Measurements from ENCODE around the gene CTDSP1. TPM values are rescaled to one million over a fixed set of nuclear protein-coding genes. Genes with fewer than 3 reads are reported as not detected.

The CTDSP1 gene
- total and polyA plus RNA-seq, 2 donors: 58.2 to 91.9 TPM

- no peaks in the 10 kb centered on the region for H3K36me3 ChIP-seq (ENCODE audit: control insufficient read depth in 2 of 2, insufficient read depth in 2 of 2, low read length in 1 of 2)
- DNase-seq (ENCODE audit: low read depth in 6 of 9, low spot score in 9 of 9): no peak
- 30% methylated on average over 38 of the region's 38 CpGs for WGBS
- no peak overlapping the region for H3K27ac ChIP-seq (ENCODE audit: low read depth in 1 of 2, low read length in 1 of 2)
- peak overlapping the region; percentile 13 to 16 for H3K4me3 ChIP-seq (ENCODE audit: low read length in 2 of 2)
- H3K27me3 ChIP-seq (ENCODE audit: control insufficient read depth in 2 of 2, insufficient read depth in 1 of 2, low read length in 1 of 2): peaks cover 0 to 22% of the 10 kb centered on the region in 2 donors
- H3K4me1 ChIP-seq (ENCODE audit: control insufficient read depth in 2 of 2, insufficient read depth in 2 of 2, low read length in 2 of 2): peaks cover 2 to 9% of the 10 kb centered on the region in 2 donors
- H3K9me3 ChIP-seq (ENCODE audit: control insufficient read depth in 2 of 2, insufficient read depth in 1 of 2, low read length in 1 of 2): no peaks in the 10 kb centered on the region
Observed at GRCh38 chr2:218387369-218388194, 12.1 kb upstream of the CTDSP1 start.

- WGBS: 94% methylated on average over 17 of the region's 17 CpGs
- no peak for DNase-seq (ENCODE audit: low read depth in 6 of 9, low spot score in 9 of 9)
- Histone ChIP-seq H3K4me3 (ENCODE audit: low read length in 2 of 2) (no peak overlapping the region), H3K27me3 (ENCODE audit: control insufficient read depth in 2 of 2, insufficient read depth in 1 of 2, low read length in 1 of 2) (peaks cover 0 to 22% of the 10 kb centered on the region in 2 donors), H3K9me3 (ENCODE audit: control insufficient read depth in 2 of 2, insufficient read depth in 1 of 2, low read length in 1 of 2) (no peaks in the 10 kb centered on the region), H3K27ac (ENCODE audit: low read depth in 1 of 2, low read length in 1 of 2) (no peak overlapping the region), H3K36me3 (ENCODE audit: control insufficient read depth in 2 of 2, insufficient read depth in 2 of 2, low read length in 1 of 2) (no peaks in the 10 kb centered on the region), H3K4me1 (ENCODE audit: control insufficient read depth in 2 of 2, insufficient read depth in 2 of 2, low read length in 2 of 2) (peaks cover 2 to 16% of the 10 kb centered on the region in 2 donors)
Observed at GRCh38 chr2:218389333-218390150, 10.1 kb upstream of the CTDSP1 start.

GRCh38 chr2:218391202-218391601 is 8.5 kb upstream of the CTDSP1 start:
- DNase-seq (ENCODE audit: low read depth in 6 of 9, low spot score in 9 of 9): no peak
- H3K27ac ChIP-seq (ENCODE audit: low read depth in 1 of 2, low read length in 1 of 2): no peak overlapping the region
- WGBS: 98% methylated on average over 23 of the region's 23 CpGs
- H3K4me3 ChIP-seq (ENCODE audit: low read length in 2 of 2): no peak overlapping the region
- H3K36me3 ChIP-seq (ENCODE audit: control insufficient read depth in 2 of 2, insufficient read depth in 2 of 2, low read length in 1 of 2): no peaks in the 10 kb centered on the region
- H3K4me1 ChIP-seq (ENCODE audit: control insufficient read depth in 2 of 2, insufficient read depth in 2 of 2, low read length in 2 of 2): peaks cover 2 to 29% of the 10 kb centered on the region in 2 donors
- peaks cover 0 to 22% of the 10 kb centered on the region in 2 donors for H3K27me3 ChIP-seq (ENCODE audit: control insufficient read depth in 2 of 2, insufficient read depth in 1 of 2, low read length in 1 of 2)
- peaks cover 0 to 6% of the 10 kb centered on the region in 2 donors for H3K9me3 ChIP-seq (ENCODE audit: control insufficient read depth in 2 of 2, insufficient read depth in 1 of 2, low read length in 1 of 2)

- Histone ChIP-seq H3K27ac (ENCODE audit: low read depth in 1 of 2, low read length in 1 of 2) (no peak overlapping the region), H3K36me3 (ENCODE audit: control insufficient read depth in 2 of 2, insufficient read depth in 2 of 2, low read length in 1 of 2) (no peaks in the 10 kb centered on the region)
Observed at GRCh38 chr2:218392459-218392858, 7.2 kb upstream of the CTDSP1 start.

GRCh38 chr2:218392891-218393462 is 6.7 kb upstream of the CTDSP1 start:
- H3K27ac ChIP-seq (ENCODE audit: low read depth in 1 of 2, low read length in 1 of 2): no peak overlapping the region
- H3K4me1 ChIP-seq (ENCODE audit: control insufficient read depth in 2 of 2, insufficient read depth in 2 of 2, low read length in 2 of 2): peaks cover 14 to 41% of the 10 kb centered on the region in 2 donors
- H3K36me3 ChIP-seq (ENCODE audit: control insufficient read depth in 2 of 2, insufficient read depth in 2 of 2, low read length in 1 of 2): no peaks in the 10 kb centered on the region
- H3K27me3 ChIP-seq (ENCODE audit: control insufficient read depth in 2 of 2, insufficient read depth in 1 of 2, low read length in 1 of 2): peaks cover under 1 to 20% of the 10 kb centered on the region in 2 donors
- 89% methylated on average over 16 of the region's 16 CpGs for WGBS
- peaks cover 0 to 23% of the 10 kb centered on the region in 2 donors for H3K9me3 ChIP-seq (ENCODE audit: control insufficient read depth in 2 of 2, insufficient read depth in 1 of 2, low read length in 1 of 2)
- no peak overlapping the region for H3K4me3 ChIP-seq (ENCODE audit: low read length in 2 of 2)
- no peak for DNase-seq (ENCODE audit: low read depth in 6 of 9, low spot score in 9 of 9)

More at GRCh38 chr2:218392459-218392858, 7.2 kb upstream of the CTDSP1 start:
- Histone ChIP-seq H3K4me3 (ENCODE audit: low read length in 2 of 2) (no peak overlapping the region), H3K9me3 (ENCODE audit: control insufficient read depth in 2 of 2, insufficient read depth in 1 of 2, low read length in 1 of 2) (peaks cover 0 to 19% of the 10 kb centered on the region in 2 donors), H3K4me1 (ENCODE audit: control insufficient read depth in 2 of 2, insufficient read depth in 2 of 2, low read length in 2 of 2) (peaks cover 10 to 40% of the 10 kb centered on the region in 2 donors), H3K27me3 (ENCODE audit: control insufficient read depth in 2 of 2, insufficient read depth in 1 of 2, low read length in 1 of 2) (peaks cover 0 to 20% of the 10 kb centered on the region in 2 donors)
- 96% methylated on average over 5 of the region's 5 CpGs for WGBS
- no peak for DNase-seq (ENCODE audit: low read depth in 6 of 9, low spot score in 9 of 9)

- no peak for DNase-seq (ENCODE audit: low read depth in 6 of 9, low spot score in 9 of 9)
- Histone ChIP-seq H3K27ac (ENCODE audit: low read depth in 1 of 2, low read length in 1 of 2) (no peak overlapping the region), H3K36me3 (ENCODE audit: control insufficient read depth in 2 of 2, insufficient read depth in 2 of 2, low read length in 1 of 2) (no peaks in the 10 kb centered on the region), H3K27me3 (ENCODE audit: control insufficient read depth in 2 of 2, insufficient read depth in 1 of 2, low read length in 1 of 2) (peaks cover 2 to 22% of the 10 kb centered on the region in 2 donors), H3K4me3 (ENCODE audit: low read length in 2 of 2) (no peak overlapping the region), H3K9me3 (ENCODE audit: control insufficient read depth in 2 of 2, insufficient read depth in 1 of 2, low read length in 1 of 2) (peaks cover 0 to 25% of the 10 kb centered on the region in 2 donors), H3K4me1 (ENCODE audit: control insufficient read depth in 2 of 2, insufficient read depth in 2 of 2, low read length in 2 of 2) (peaks cover 18 to 48% of the 10 kb centered on the region in 2 donors)
- WGBS: 72% methylated on average over 8 of the region's 8 CpGs
Observed at GRCh38 chr2:218393750-218394290, 5.8 kb upstream of the CTDSP1 start.

- H3K36me3 ChIP-seq (ENCODE audit: control insufficient read depth in 2 of 2, insufficient read depth in 2 of 2, low read length in 1 of 2): no peaks in the 10 kb centered on the region
- no peak overlapping the region for H3K27ac ChIP-seq (ENCODE audit: low read depth in 1 of 2, low read length in 1 of 2)
- no peak overlapping the region for H3K4me3 ChIP-seq (ENCODE audit: low read length in 2 of 2)
- peaks cover 18 to 54% of the 10 kb centered on the region in 2 donors for H3K4me1 ChIP-seq (ENCODE audit: control insufficient read depth in 2 of 2, insufficient read depth in 2 of 2, low read length in 2 of 2)
- H3K9me3 ChIP-seq (ENCODE audit: control insufficient read depth in 2 of 2, insufficient read depth in 1 of 2, low read length in 1 of 2): peaks cover 0 to 25% of the 10 kb centered on the region in 2 donors
- no peak for DNase-seq (ENCODE audit: low read depth in 6 of 9, low spot score in 9 of 9)
- 90% methylated on average over 13 of the region's 13 CpGs for WGBS
- H3K27me3 ChIP-seq (ENCODE audit: control insufficient read depth in 2 of 2, insufficient read depth in 1 of 2, low read length in 1 of 2): peaks cover 2 to 27% of the 10 kb centered on the region in 2 donors
Observed at GRCh38 chr2:218394298-218395089, 5.2 kb upstream of the CTDSP1 start.

- Histone ChIP-seq H3K27me3 (ENCODE audit: control insufficient read depth in 2 of 2, insufficient read depth in 1 of 2, low read length in 1 of 2) (peaks cover 2 to 27% of the 10 kb centered on the region in 2 donors), H3K4me3 (ENCODE audit: low read length in 2 of 2) (no peak overlapping the region), H3K9me3 (ENCODE audit: control insufficient read depth in 2 of 2, insufficient read depth in 1 of 2, low read length in 1 of 2) (peaks cover 0 to 25% of the 10 kb centered on the region in 2 donors), H3K27ac (ENCODE audit: low read depth in 1 of 2, low read length in 1 of 2) (no peak overlapping the region), H3K4me1 (ENCODE audit: control insufficient read depth in 2 of 2, insufficient read depth in 2 of 2, low read length in 2 of 2) (peaks cover 18 to 54% of the 10 kb centered on the region in 2 donors), H3K36me3 (ENCODE audit: control insufficient read depth in 2 of 2, insufficient read depth in 2 of 2, low read length in 1 of 2) (no peaks in the 10 kb centered on the region)
- no peak for DNase-seq (ENCODE audit: low read depth in 6 of 9, low spot score in 9 of 9)
- 80% methylated on average over 6 of the region's 6 CpGs for WGBS
Observed at GRCh38 chr2:218395090-218395444, 4.6 kb upstream of the CTDSP1 start.

All from thymus (tissue), 11 donors.